ENCODE data around the gene DENND1A. TPM values are rescaled to one million over a fixed set of nuclear protein-coding genes. Genes with fewer than 3 reads are reported as not detected.

DENND1A gene
- total and polyA plus RNA-seq, 2 of the 13 experiments (the other 11 are each of a cell fraction or from before 2014, with no cell fraction given) = 14.8 to 30.1 TPM

DNA sequence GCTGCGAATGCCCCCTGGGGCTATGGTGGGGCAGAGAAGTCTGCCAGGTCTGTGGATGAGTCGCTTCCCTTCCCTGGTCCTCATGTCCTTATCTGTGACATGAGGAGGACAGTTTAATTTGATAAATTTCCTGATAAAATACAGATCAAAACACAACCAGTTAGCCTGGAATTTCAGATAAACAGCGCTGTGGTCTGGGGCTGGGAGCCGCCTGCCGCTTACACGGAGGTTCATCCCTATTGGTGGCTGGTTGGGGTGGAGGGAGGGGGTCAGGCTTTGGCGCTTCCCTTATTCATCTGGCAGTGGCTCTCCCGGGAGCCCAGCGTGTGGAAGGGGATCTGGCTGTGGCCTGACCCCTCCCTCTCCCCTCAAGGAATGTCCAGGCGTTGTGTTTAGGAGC lies 556.0 kb downstream of the DENND1A start:
- no peak for DNase-seq (ENCODE audit: low spot score)
- H3K9ac ChIP-seq (ENCODE audit: insufficient read depth, low read depth, low read length) = no peak overlapping the region
- H3K9me3 ChIP-seq (ENCODE audit: low read length) = no peaks in the 10 kb centered on the region
- CTCF ChIA-PET (ENCODE audit: low intra/inter-chr PET ratio, low total read pairs) = no interaction called here
- no peak for ATAC-seq
- no TSS peak for BruUV-seq (replicated peaks)
- POLR2A ChIA-PET = no interaction called here
- peaks cover 42% of the 10 kb centered on the region for H3K4me1 ChIP-seq (ENCODE audit: insufficient read depth, low read length)
- no peak overlapping the region for H3K4me2 ChIP-seq (ENCODE audit: low read depth, low read length)
- no peaks in the 10 kb centered on the region for H4K20me1 ChIP-seq (ENCODE audit: insufficient read depth, low read length)
- no peak overlapping the region for H3K27ac ChIP-seq (ENCODE audit: extremely low read length, insufficient read depth, low read length)
- WGBS (ENCODE audit: low lambda C conversion rate) = 53% methylated on average over 5 of the region's 10 CpGs
- TF ChIP-seq ZNF577 (CRISPR knock-in tag; IDR thresholded peaks at IDR 0.05; ENCODE audit: borderline replicate concordance, low read depth) = no peak
- TF ChIP-seq CREB1 (IDR thresholded peaks at IDR 0.05) = no peak
- no peak for TF ChIP-seq CREB1 (CRISPR knock-in tag; IDR thresholded peaks at IDR 0.05)
- TF ChIP-seq, protein P1, sequence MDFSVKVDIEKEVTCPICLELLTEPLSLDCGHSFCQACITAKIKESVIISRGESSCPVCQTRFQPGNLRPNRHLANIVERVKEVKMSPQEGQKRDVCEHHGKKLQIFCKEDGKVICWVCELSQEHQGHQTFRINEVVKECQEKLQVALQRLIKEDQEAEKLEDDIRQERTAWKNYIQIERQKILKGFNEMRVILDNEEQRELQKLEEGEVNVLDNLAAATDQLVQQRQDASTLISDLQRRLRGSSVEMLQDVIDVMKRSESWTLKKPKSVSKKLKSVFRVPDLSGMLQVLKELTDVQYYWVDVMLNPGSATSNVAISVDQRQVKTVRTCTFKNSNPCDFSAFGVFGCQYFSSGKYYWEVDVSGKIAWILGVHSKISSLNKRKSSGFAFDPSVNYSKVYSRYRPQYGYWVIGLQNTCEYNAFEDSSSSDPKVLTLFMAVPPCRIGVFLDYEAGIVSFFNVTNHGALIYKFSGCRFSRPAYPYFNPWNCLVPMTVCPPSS (IDR thresholded peaks at IDR 0.05) = no peak
- no peak for TF ChIP-seq ZNF724P (CRISPR knock-in tag; IDR thresholded peaks at IDR 0.05; ENCODE audit: borderline replicate concordance)
- TF ChIP-seq, protein P2, sequence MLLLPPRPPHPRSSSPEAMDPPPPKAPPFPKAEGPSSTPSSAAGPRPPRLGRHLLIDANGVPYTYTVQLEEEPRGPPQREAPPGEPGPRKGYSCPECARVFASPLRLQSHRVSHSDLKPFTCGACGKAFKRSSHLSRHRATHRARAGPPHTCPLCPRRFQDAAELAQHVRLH (CRISPR knock-in tag; IDR thresholded peaks at IDR 0.05; ENCODE audit: borderline replicate concordance, low read depth) = no peak
- H3K4me3 ChIP-seq (replicated peaks in 1 of 3; ENCODE audit: insufficient read depth in 1 of 3, low read depth in 2 of 3, low read length in 3 of 3) = no peak overlapping the region
- no peak for FAIRE-seq
- no peaks in the 10 kb centered on the region for H3K36me3 ChIP-seq (replicated peaks in 1 of 2; ENCODE audit: control insufficient read depth in 1 of 2, insufficient read depth in 2 of 2, low read length in 2 of 2)
- intact Hi-C loops (cut with micrococcal nuclease; ENCODE audit: unreplicated experiment) (no loop called here), in situ Hi-C loops (cut with HindIII; ENCODE audit: extremely low pct_ligation_motif_present, low pct_unique_long_range_greater_than_20kb) (no loop called here)
- H2AFZ ChIP-seq (ENCODE audit: low read length) = no peak overlapping the region
- H3K79me2 ChIP-seq (ENCODE audit: insufficient read depth, low read length) = no peaks in the 10 kb centered on the region
- H3K27me3 ChIP-seq (ENCODE audit: control insufficient read depth in 1 of 2, insufficient read depth in 2 of 2, low read length in 2 of 2) = peaks cover 6 to 12% of the 10 kb centered on the region in 2 experiments; a peak in 4 of 5 replicates

DNA sequence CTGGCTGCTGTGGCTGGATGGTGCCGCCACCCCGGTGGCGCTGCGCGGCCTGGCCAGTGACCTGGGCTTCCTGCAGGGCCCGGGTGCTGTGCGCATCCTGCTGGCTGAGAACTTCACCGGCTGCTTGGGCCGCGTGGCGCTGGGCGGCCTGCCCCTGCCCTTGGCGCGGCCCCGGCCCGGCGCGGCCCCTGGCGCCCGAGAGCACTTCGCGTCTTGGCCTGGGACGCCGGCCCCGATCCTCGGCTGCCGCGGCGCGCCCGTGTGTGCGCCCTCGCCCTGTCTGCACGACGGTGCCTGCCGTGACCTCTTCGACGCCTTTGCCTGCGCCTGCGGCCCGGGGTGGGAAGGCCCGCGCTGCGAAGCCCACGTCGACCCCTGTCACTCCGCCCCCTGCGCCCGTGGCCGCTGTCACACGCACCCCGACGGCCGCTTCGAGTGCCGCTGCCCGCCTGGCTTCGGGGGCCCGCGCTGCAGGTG lies 556.4 kb downstream of the DENND1A start:
- Histone ChIP-seq H3K9me3 (ENCODE audit: low read length) (no peaks in the 10 kb centered on the region), H3K36me3 (replicated peaks in 1 of 2; ENCODE audit: control insufficient read depth in 1 of 2, insufficient read depth in 2 of 2, low read length in 2 of 2) (no peaks in the 10 kb centered on the region), H3K4me3 (replicated peaks in 1 of 3; ENCODE audit: insufficient read depth in 1 of 3, low read depth in 2 of 3, low read length in 3 of 3) (no peak overlapping the region), H3K9ac (ENCODE audit: insufficient read depth, low read depth, low read length) (no peak overlapping the region), H3K4me2 (ENCODE audit: low read depth, low read length) (no peak overlapping the region), H3K27me3 (ENCODE audit: control insufficient read depth in 1 of 2, insufficient read depth in 2 of 2, low read length in 2 of 2) (peaks cover 6 to 13% of the 10 kb centered on the region in 2 experiments), H4K20me1 (ENCODE audit: insufficient read depth, low read length) (no peaks in the 10 kb centered on the region), H3K79me2 (ENCODE audit: insufficient read depth, low read length) (no peaks in the 10 kb centered on the region), H2AFZ (ENCODE audit: low read length) (no peak overlapping the region), H3K27ac (ENCODE audit: extremely low read length, insufficient read depth, low read length) (no peak overlapping the region), H3K4me1 (ENCODE audit: insufficient read depth, low read length) (peaks cover 42% of the 10 kb centered on the region)
- CTCF ChIA-PET (ENCODE audit: low intra/inter-chr PET ratio, low total read pairs) = no interaction called here
- FAIRE-seq = no peak
- DNase-seq (ENCODE audit: low spot score) = no peak
- no TSS peak for BruUV-seq (replicated peaks)
- intact Hi-C loops (cut with micrococcal nuclease; ENCODE audit: unreplicated experiment) (no loop called here), in situ Hi-C loops (cut with HindIII; ENCODE audit: extremely low pct_ligation_motif_present, low pct_unique_long_range_greater_than_20kb) (no loop called here)
- WGBS (ENCODE audit: low lambda C conversion rate) = 91% methylated on average over 26 of the region's 60 CpGs
- POLR2A ChIA-PET = no interaction called here
- no peak for ATAC-seq
- TF ChIP-seq, protein P3, sequence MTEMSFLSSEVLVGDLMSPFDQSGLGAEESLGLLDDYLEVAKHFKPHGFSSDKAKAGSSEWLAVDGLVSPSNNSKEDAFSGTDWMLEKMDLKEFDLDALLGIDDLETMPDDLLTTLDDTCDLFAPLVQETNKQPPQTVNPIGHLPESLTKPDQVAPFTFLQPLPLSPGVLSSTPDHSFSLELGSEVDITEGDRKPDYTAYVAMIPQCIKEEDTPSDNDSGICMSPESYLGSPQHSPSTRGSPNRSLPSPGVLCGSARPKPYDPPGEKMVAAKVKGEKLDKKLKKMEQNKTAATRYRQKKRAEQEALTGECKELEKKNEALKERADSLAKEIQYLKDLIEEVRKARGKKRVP (CRISPR knock-in tag; IDR thresholded peaks at IDR 0.05) = no peak
- TF ChIP-seq ISL2 (CRISPR knock-in tag; IDR thresholded peaks at IDR 0.05) (no peak), ZNF850 (CRISPR knock-in tag; conservative IDR thresholded peaks at IDR 0.05) (no peak), JUN (CRISPR knock-in tag; IDR thresholded peaks at IDR 0.05) (no peak), ERF (CRISPR knock-in tag; IDR thresholded peaks at IDR 0.05) (no peak), STAT5B (CRISPR knock-in tag; IDR thresholded peaks at IDR 0.05) (no peak), REPIN1 (CRISPR knock-in tag; IDR thresholded peaks at IDR 0.05; ENCODE audit: borderline replicate concordance, low read depth) (no peak), TAF1 (CRISPR knock-in tag; IDR thresholded peaks at IDR 0.05) (no peak), MTF2 (CRISPR knock-in tag; IDR thresholded peaks at IDR 0.05; ENCODE audit: borderline replicate concordance) (no peak)
- TF ChIP-seq, protein P4, sequence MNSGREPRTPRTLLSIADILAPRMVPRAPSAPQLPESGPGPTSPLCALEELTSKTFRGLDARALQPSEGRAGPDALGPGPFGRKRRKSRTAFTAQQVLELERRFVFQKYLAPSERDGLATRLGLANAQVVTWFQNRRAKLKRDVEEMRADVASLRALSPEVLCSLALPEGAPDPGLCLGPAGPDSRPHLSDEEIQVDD (CRISPR knock-in tag; IDR thresholded peaks at IDR 0.05; ENCODE audit: borderline replicate concordance) = no peak
